HepG2 (cell line): Measurements from ENCODE around the gene SLC25A18. TPM values are rescaled to one million over a fixed set of nuclear protein-coding genes. Genes with fewer than 3 reads are reported as not detected.
"Not testable (repeated sequence)": the region's sequence is repeated elsewhere in the genome, so short reads cannot be mapped to it uniquely, and the experiment has no call there.

ENCODE experiments used
- ATAC-seq: fragments of 200-7000 bp; cut with Tn5 transposase; 3 replicates; pipeline ENCODE4 v1.9.1; 2020; ENCODE audit warnings: mild to moderate bottlenecking, moderate library complexity
- BruUV-seq: library from RNA; stranded (reverse); fragments of 400-500 nt; replicated peaks from 2 replicates; lab custom pipeline; 2021; lab: Mats Ljungman, UMichigan
- CTCF ChIA-PET: fragments of 300-600 bp; formaldehyde crosslinking; extraction: SDS; loops from one replicate; lab custom pipeline; 2021; ENCODE audit warnings: low total read pairs, inconsistent platforms, low intra/inter-chr PET ratio; lab: Yijun Ruan, JAX
- POLR2A ChIA-PET: fragments of 350-600 bp; sonication (Branson Sonifier 250); formaldehyde crosslinking; loops from one replicate; lab custom pipeline; 2020; ENCODE audit warnings: antibody characterized with exemption, inconsistent platforms; lab: Yijun Ruan, JAX
- DNase-seq: peaks from one replicate; pipeline ENCODE4 v3.0.0-alpha.2; 2015; ENCODE audit warnings: low spot score
- FAIRE-seq: peaks from 3 replicates; lab custom pipeline; 2011; peaks lifted over from hg19 to GRCh38; lab: Jason Lieb, UNC
- H2AFZ ChIP-seq: one replicate; pipeline ENCODE4 v1.6.1; 2011; ENCODE audit warnings: low read length, inconsistent platforms
- H3K27ac ChIP-seq: fragments of 300-600 bp; 3 replicates; pipeline ENCODE4 v1.8.0; 2011; ENCODE audit warnings: mixed run types, mild to moderate bottlenecking, mixed read lengths, low read length, inconsistent platforms; ENCODE audit not compliant: insufficient read depth; ENCODE audit errors: extremely low read length
- H3K27me3 ChIP-seq, 2 experiments: fragments of 200-600 bp in 1 of 2; 2 replicates in 1 of 2; 3 replicates in 1 of 2; pipeline versions ENCODE4 v1.6.0 to v1.8.0; 2011; ENCODE audit warnings: low read length in 2 of 2, mild to moderate bottlenecking in 2 of 2, moderate library complexity in 2 of 2, inconsistent platforms in 1 of 2; ENCODE audit not compliant: insufficient read depth in 2 of 2, control insufficient read depth in 1 of 2
- H3K36me3 ChIP-seq, 2 experiments: fragments of 200-600 bp in 1 of 2; replicated peaks in 1 of 2; 2 replicates in 1 of 2; 3 replicates in 1 of 2; pipeline versions ENCODE4 v1.5.1 to v1.8.0; 2011; ENCODE audit warnings: low read length in 2 of 2, inconsistent platforms in 1 of 2; ENCODE audit not compliant: insufficient read depth in 2 of 2, control insufficient read depth in 1 of 2
- H3K4me1 ChIP-seq: 2 replicates; pipeline ENCODE4 v1.5.1; 2012; ENCODE audit warnings: low read length, inconsistent platforms; ENCODE audit not compliant: insufficient read depth
- H3K4me2 ChIP-seq: 2 replicates; pipeline ENCODE4 v1.6.0; 2011; ENCODE audit warnings: low read depth, low read length, inconsistent platforms
- H3K4me3 ChIP-seq, 3 experiments: fragments of 200-600 bp in 1 of 3; sonication (generic), shearing (Covaris generic) in 1 of 3; replicated peaks in 1 of 3; 2 replicates each; pipeline ENCODE4 v1.5.1; 2011 to 2016; ENCODE audit warnings: low read length in 3 of 3, inconsistent platforms in 2 of 3, low read depth in 2 of 3, mild to moderate bottlenecking in 2 of 3, control low read depth in 1 of 3, mixed read lengths in 1 of 3; ENCODE audit not compliant: insufficient read depth in 1 of 3
- H3K79me2 ChIP-seq: one replicate; pipeline ENCODE4 v1.6.1; 2011; ENCODE audit warnings: low read length, inconsistent platforms; ENCODE audit not compliant: insufficient read depth
- H3K9ac ChIP-seq: 2 replicates; pipeline ENCODE4 v1.6.0; 2011; ENCODE audit warnings: mild to moderate bottlenecking, low read depth, low read length, inconsistent platforms; ENCODE audit not compliant: insufficient read depth
- H3K9me3 ChIP-seq: 2 replicates; pipeline ENCODE4 v1.5.1; 2012; ENCODE audit warnings: mild to moderate bottlenecking, low read length
- H4K20me1 ChIP-seq: 2 replicates; pipeline ENCODE4 v1.6.0; 2011; ENCODE audit warnings: inconsistent platforms, mild to moderate bottlenecking, low read length, moderate library complexity; ENCODE audit not compliant: insufficient read depth
- EZH2 ChIP-seq: conservative IDR thresholded peaks from 2 replicates; pipeline ENCODE4 v1.6.1; 2012; ENCODE audit warnings: mild to moderate bottlenecking, low read depth, low read length, moderate library complexity
- NCOR1 ChIP-seq: fragments of 200-600 bp; sonication (generic); IDR thresholded peaks from 2 replicates; pipeline ENCODE4 v1.7.0; 2017; ENCODE audit warnings: antibody characterized with exemption, low read length, borderline replicate concordance
- PCBP2 ChIP-seq: fragments of 200-400 bp; formaldehyde crosslinking; optimal IDR thresholded peaks from 2 replicates; pipeline ENCODE3; 2018; ENCODE audit warnings: low read length, low read depth; ENCODE audit not compliant: poor library complexity, severe bottlenecking
- POGZ ChIP-seq: sonication (generic); formaldehyde crosslinking; IDR thresholded peaks from 2 replicates; pipeline ENCODE4 v1.4.0; 2020; ENCODE audit warnings: mild to moderate bottlenecking, missing genetic modification reagents
- ZFP36 ChIP-seq: fragments of 150-350 bp; IDR thresholded peaks from 2 replicates; pipeline ENCODE4 v1.6.1; 2018; ENCODE audit warnings: borderline replicate concordance, low read length, low read depth; ENCODE audit not compliant: partially characterized antibody
- ZNF547 ChIP-seq: sonication (generic); formaldehyde crosslinking; IDR thresholded peaks from 2 replicates; pipeline ENCODE4 v1.5.1; 2020; ENCODE audit warnings: mild to moderate bottlenecking, missing genetic modification reagents
- ZNF577 ChIP-seq: sonication (generic); formaldehyde crosslinking; IDR thresholded peaks from 2 replicates; pipeline ENCODE4 v1.4.0; 2020; ENCODE audit warnings: mild to moderate bottlenecking, low read depth, missing genetic modification reagents, borderline replicate concordance
- ZNF841 ChIP-seq: sonication (generic); formaldehyde crosslinking; IDR thresholded peaks from 2 replicates; pipeline ENCODE4 v1.8.1; 2023; ENCODE audit warnings: missing genetic modification reagents, borderline replicate concordance
- WGBS: methylation state at CpG from one replicate; pipeline ENCODE4 v1.1.6; 2017; ENCODE audit warnings: low lambda C conversion rate; 5-methylcytosine and 5-hydroxymethylcytosine counted together
- in situ Hi-C: cut with HindIII; loops from 2 replicates; pipeline ENCODE4 v1.10.0; 2017; ENCODE audit warnings: low pct_unique_long_range_greater_than_20kb; ENCODE audit not compliant: extremely low pct_ligation_motif_present
- intact Hi-C: fragments of 100-400 bp; cut with micrococcal nuclease; formaldehyde crosslinking; loops from one replicate; pipeline ENCODE4 v1.10.0; 2022; ENCODE audit not compliant: unreplicated experiment
- polyA plus RNA-seq, 8 experiments: library from polyadenylated mRNA; depleted of rRNA in 3 of 8; stranded (reverse) in 7 of 8; unstranded in 1 of 8; fragments of >200 nt; fragmentation: Illumina TruSeq in 4 of 8; extraction: Trizol in 4 of 8; gene quantifications; 2 replicates each; pipeline versions ENCODE4 v1.2.1 to v1.2.3, GENCODE V29; 2011 to 2016; ENCODE audit warnings: low read depth in 4 of 8, missing spikeins in 1 of 8, mixed read lengths in 1 of 8; ENCODE audit not compliant: insufficient read depth in 1 of 8
- total RNA-seq, 5 experiments: library from RNA; depleted of rRNA; stranded (reverse); fragments of >200 nt; fragmentation: Illumina TruSeq; extraction: Trizol; gene quantifications; 2 replicates each; pipeline ENCODE4 v1.2.3, GENCODE V29; 2016; ENCODE audit warnings: low read depth in 1 of 5
- TF ChIP-seq, protein P1 (sequence below): sonication (generic); formaldehyde crosslinking; IDR thresholded peaks from 2 replicates; pipeline ENCODE4 v1.8.1; 2022; ENCODE audit warnings: mild to moderate bottlenecking, missing genetic modification reagents
- TF ChIP-seq, protein P2 (sequence below): sonication (generic); formaldehyde crosslinking; IDR thresholded peaks from 2 replicates; pipeline ENCODE4 v1.4.0; 2020; ENCODE audit warnings: missing genetic modification reagents
- TF ChIP-seq, protein P3 (sequence below): sonication (generic); formaldehyde crosslinking; IDR thresholded peaks from one replicate; pipeline ENCODE4 v1.5.1; 2020; ENCODE audit warnings: mild to moderate bottlenecking, missing genetic modification reagents; ENCODE audit errors: not compliant biosample characterization
- TF ChIP-seq, protein P4 (sequence below): sonication (generic); formaldehyde crosslinking; IDR thresholded peaks from 2 replicates; pipeline ENCODE4 v1.9.0; 2021; ENCODE audit warnings: missing genetic modification reagents, borderline replicate concordance

SLC25A18 gene
- total and polyA plus RNA-seq, 2 of the 13 experiments (the other 11 are each of a cell fraction or from before 2014, with no cell fraction given): 0.28 to 0.75 TPM

DNA sequence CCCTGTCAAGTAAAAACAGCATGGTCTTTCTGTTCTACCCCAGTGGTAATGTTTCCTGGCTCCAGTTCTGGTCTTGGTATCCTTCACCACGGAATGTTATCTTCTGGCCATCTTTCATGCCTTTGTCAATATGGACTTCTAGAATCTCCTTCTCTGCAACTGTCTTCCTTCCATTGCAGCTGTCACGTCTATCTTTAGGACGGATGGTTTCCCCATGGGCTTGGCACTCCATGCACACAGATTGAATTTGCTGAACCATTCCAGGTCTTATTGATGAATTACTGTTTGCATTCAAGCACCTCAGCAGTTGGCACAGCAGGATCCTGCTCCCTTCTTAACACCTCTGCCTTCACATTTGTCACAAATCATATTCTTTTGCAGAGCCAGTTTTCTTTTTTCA lies 44.9 kb upstream of the SLC25A18 start (continued):
- no peak for TF ChIP-seq ZNF547 (CRISPR knock-in tag)
- TF ChIP-seq, protein P1, sequence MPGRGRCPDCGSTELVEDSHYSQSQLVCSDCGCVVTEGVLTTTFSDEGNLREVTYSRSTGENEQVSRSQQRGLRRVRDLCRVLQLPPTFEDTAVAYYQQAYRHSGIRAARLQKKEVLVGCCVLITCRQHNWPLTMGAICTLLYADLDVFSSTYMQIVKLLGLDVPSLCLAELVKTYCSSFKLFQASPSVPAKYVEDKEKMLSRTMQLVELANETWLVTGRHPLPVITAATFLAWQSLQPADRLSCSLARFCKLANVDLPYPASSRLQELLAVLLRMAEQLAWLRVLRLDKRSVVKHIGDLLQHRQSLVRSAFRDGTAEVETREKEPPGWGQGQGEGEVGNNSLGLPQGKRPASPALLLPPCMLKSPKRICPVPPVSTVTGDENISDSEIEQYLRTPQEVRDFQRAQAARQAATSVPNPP (CRISPR knock-in tag): no peak
- TF ChIP-seq ZFP36: no peak
- TF ChIP-seq PCBP2: no peak
- TF ChIP-seq, protein P2, sequence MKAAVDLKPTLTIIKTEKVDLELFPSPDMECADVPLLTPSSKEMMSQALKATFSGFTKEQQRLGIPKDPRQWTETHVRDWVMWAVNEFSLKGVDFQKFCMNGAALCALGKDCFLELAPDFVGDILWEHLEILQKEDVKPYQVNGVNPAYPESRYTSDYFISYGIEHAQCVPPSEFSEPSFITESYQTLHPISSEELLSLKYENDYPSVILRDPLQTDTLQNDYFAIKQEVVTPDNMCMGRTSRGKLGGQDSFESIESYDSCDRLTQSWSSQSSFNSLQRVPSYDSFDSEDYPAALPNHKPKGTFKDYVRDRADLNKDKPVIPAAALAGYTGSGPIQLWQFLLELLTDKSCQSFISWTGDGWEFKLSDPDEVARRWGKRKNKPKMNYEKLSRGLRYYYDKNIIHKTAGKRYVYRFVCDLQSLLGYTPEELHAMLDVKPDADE (CRISPR knock-in tag): no peak
- no peak for TF ChIP-seq EZH2
- TF ChIP-seq, protein P3, sequence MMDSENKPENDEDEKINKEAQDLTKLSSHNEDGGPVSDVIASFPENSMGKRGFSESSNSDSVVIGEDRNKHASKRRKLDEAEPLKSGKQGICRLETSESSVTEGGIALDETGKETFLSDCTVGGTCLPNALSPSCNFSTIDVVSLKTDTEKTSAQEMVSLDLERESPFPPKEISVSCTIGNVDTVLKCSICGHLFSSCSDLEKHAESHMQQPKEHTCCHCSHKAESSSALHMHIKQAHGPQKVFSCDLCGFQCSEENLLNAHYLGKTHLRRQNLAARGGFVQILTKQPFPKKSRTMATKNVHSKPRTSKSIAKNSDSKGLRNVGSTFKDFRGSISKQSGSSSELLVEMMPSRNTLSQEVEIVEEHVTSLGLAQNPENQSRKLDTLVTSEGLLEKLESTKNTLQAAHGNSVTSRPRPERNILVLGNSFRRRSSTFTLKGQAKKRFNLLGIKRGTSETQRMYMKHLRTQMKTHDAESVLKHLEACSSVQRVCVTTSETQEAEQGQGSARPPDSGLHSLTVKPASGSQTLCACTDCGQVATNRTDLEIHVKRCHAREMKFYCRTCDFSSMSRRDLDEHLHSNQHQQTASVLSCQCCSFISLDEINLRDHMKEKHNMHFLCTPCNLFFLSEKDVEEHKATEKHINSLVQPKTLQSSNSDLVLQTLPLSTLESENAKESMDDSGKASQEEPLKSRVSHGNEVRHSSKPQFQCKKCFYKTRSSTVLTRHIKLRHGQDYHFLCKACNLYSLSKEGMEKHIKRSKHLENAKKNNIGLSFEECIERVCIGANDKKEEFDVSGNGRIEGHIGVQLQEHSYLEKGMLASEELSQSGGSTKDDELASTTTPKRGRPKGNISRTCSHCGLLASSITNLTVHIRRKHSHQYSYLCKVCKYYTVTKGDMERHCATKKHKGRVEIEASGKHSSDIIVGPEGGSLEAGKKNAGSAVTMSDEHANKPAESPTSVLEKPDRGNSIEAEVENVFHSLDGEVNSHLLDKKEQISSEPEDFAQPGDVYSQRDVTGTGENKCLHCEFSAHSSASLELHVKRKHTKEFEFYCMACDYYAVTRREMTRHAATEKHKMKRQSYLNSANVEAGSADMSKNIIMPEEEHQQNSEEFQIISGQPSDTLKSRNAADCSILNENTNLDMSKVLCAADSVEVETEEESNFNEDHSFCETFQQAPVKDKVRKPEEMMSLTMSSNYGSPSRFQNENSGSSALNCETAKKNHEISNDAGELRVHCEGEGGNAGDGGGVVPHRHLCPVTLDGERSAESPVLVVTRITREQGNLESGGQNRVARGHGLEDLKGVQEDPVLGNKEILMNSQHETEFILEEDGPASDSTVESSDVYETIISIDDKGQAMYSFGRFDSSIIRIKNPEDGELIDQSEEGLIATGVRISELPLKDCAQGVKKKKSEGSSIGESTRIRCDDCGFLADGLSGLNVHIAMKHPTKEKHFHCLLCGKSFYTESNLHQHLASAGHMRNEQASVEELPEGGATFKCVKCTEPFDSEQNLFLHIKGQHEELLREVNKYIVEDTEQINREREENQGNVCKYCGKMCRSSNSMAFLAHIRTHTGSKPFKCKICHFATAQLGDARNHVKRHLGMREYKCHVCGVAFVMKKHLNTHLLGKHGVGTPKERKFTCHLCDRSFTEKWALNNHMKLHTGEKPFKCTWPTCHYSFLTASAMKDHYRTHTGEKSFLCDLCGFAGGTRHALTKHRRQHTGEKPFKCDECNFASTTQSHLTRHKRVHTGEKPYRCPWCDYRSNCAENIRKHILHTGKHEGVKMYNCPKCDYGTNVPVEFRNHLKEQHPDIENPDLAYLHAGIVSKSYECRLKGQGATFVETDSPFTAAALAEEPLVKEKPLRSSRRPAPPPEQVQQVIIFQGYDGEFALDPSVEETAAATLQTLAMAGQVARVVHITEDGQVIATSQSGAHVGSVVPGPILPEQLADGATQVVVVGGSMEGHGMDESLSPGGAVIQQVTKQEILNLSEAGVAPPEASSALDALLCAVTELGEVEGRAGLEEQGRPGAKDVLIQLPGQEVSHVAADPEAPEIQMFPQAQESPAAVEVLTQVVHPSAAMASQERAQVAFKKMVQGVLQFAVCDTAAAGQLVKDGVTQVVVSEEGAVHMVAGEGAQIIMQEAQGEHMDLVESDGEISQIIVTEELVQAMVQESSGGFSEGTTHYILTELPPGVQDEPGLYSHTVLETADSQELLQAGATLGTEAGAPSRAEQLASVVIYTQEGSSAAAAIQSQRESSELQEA: no peak
- no peak for TF ChIP-seq NCOR1
- TF ChIP-seq ZNF841: no peak
- TF ChIP-seq, protein P4, sequence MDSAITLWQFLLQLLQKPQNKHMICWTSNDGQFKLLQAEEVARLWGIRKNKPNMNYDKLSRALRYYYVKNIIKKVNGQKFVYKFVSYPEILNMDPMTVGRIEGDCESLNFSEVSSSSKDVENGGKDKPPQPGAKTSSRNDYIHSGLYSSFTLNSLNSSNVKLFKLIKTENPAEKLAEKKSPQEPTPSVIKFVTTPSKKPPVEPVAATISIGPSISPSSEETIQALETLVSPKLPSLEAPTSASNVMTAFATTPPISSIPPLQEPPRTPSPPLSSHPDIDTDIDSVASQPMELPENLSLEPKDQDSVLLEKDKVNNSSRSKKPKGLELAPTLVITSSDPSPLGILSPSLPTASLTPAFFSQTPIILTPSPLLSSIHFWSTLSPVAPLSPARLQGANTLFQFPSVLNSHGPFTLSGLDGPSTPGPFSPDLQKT (CRISPR knock-in tag): no peak
- no peak for TF ChIP-seq ZNF577 (CRISPR knock-in tag)
- no peak for TF ChIP-seq POGZ (CRISPR knock-in tag)

DNA sequence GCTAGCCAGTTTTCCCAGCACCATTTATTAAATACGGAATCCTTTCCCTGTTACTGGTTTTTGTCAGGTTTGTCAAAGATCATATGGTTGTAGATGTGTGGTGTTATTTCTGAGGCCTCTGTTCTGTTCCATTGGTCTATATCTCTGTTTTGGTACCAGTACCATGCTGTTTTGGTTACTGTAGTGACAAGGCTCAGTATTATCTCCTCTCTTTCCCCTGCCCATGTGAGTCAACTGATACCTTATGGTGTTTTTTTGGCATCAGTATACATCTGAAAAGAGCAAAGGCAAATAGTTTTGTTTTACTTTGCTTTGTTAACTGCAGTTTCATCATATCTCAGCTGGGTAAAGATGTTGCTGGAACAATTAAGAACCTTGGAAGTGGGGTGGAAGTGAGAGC lies 41.3 kb upstream of the SLC25A18 start:
- H2AFZ ChIP-seq, BruUV-seq, ATAC-seq, intact Hi-C loops, FAIRE-seq, H3K4me3 ChIP-seq, CTCF ChIA-PET, H4K20me1 ChIP-seq, H3K4me2 ChIP-seq, DNase-seq, H3K9ac ChIP-seq, H3K27ac ChIP-seq, POLR2A ChIA-PET, H3K4me1 ChIP-seq, H3K36me3 ChIP-seq, in situ Hi-C loops, H3K79me2 ChIP-seq, H3K9me3 ChIP-seq: not testable (repeated sequence)
- peaks cover 0 to 10% of the 10 kb centered on the region in 2 experiments; a peak in 4 of 5 replicates for H3K27me3 ChIP-seq
- 0% methylated on average over 1 of the region's 1 CpG for WGBS
